A673 (cell line): ENCODE results near the gene CAMK1D. TPM values are rescaled to one million over a fixed set of nuclear protein-coding genes. Genes with fewer than 3 reads are reported as not detected.

Experiments used
- BruUV-seq: library from RNA; stranded (reverse); fragments of 400-500 nt; replicated peaks from 2 replicates; lab custom pipeline; 2021; lab: Mats Ljungman, UMichigan
- CTCF ChIA-PET: fragments of 300-600 bp; sonication (Branson Sonifier 250); formaldehyde crosslinking; loops from one replicate; lab custom pipeline; 2022; ENCODE audit warnings: antibody characterized with exemption; lab: Charles Lee
- POLR2A ChIA-PET: fragments of 300-600 bp; sonication (Branson Sonifier 250); formaldehyde crosslinking; loops from one replicate; lab custom pipeline; 2022; ENCODE audit warnings: antibody characterized with exemption; ENCODE audit not compliant: low non-redundant PET; lab: Charles Lee
- DNase-seq: peaks from one replicate; pipeline ENCODE4 v3.0.0-alpha.2; 2015; ENCODE audit warnings: low spot score
- H3K27ac ChIP-seq: fragments of 200-600 bp; sonication (generic); 2 replicates; pipeline ENCODE4 v1.5.1; 2016; ENCODE audit warnings: mixed run types, low read depth, mild to moderate bottlenecking, mixed read lengths, antibody characterized with exemption, low read length; ENCODE audit not compliant: poor library complexity, severe bottlenecking
- H3K27me3 ChIP-seq: fragments of 200-600 bp; sonication (generic); replicated peaks from 2 replicates; pipeline ENCODE4 v1.6.1; 2017; ENCODE audit warnings: mixed run types, low read depth, mild to moderate bottlenecking, mixed read lengths, antibody characterized with exemption, low read length; ENCODE audit not compliant: insufficient read depth, poor library complexity
- H3K36me3 ChIP-seq: fragments of 200-600 bp; sonication (generic); 2 replicates; pipeline ENCODE4 v1.6.1; 2016; ENCODE audit warnings: mixed run types, mild to moderate bottlenecking, mixed read lengths, antibody characterized with exemption, low read length; ENCODE audit not compliant: insufficient read depth, poor library complexity, severe bottlenecking
- H3K4me1 ChIP-seq: fragments of 200-600 bp; sonication (generic); 2 replicates; pipeline ENCODE4 v1.6.1; 2017; ENCODE audit warnings: mixed run types, mild to moderate bottlenecking, mixed read lengths, antibody characterized with exemption, low read length; ENCODE audit not compliant: insufficient read depth, poor library complexity, severe bottlenecking
- H3K4me3 ChIP-seq: fragments of 200-600 bp; sonication (generic); 2 replicates; pipeline ENCODE4 v1.5.1; 2016; ENCODE audit warnings: low read depth, mixed run types, mild to moderate bottlenecking, mixed read lengths, low read length; ENCODE audit not compliant: poor library complexity, severe bottlenecking
- H3K9me3 ChIP-seq: fragments of 200-600 bp; sonication (generic); 2 replicates; pipeline ENCODE4 v1.6.1; 2016; ENCODE audit warnings: mixed run types, low read depth, mild to moderate bottlenecking, mixed read lengths, antibody characterized with exemption, low read length; ENCODE audit not compliant: poor library complexity, severe bottlenecking
- CTCF ChIP-seq: fragments of 300-800, 200-600 bp; sonication (generic); conservative IDR thresholded peaks from 2 replicates; pipeline ENCODE4 v1.5.1; 2017; ENCODE audit warnings: low read depth, mild to moderate bottlenecking, antibody characterized with exemption, low read length, moderate library complexity, mixed read lengths
- EZH2 ChIP-seq: fragments of 200-600 bp; sonication (generic); IDR thresholded peaks from 2 replicates; pipeline ENCODE4 v1.6.1; 2017; ENCODE audit warnings: borderline replicate concordance, low read depth, mild to moderate bottlenecking, mixed read lengths, antibody characterized with exemption, low read length; ENCODE audit not compliant: poor library complexity, severe bottlenecking
- intact Hi-C: fragments of 100-400 bp; cut with micrococcal nuclease; formaldehyde crosslinking; loops from one replicate; pipeline ENCODE4 v1.10.0; 2022; ENCODE audit not compliant: unreplicated experiment
- total RNA-seq: library from RNA; stranded (reverse); gene quantifications from 2 replicates; pipeline ENCODE4 v1.2.3, GENCODE V29; 2021

The CAMK1D gene
- total RNA-seq, 1 experiment from 2014 or later: 23.7 TPM

- Histone ChIP-seq H3K4me1 (peaks cover 35% of the 10 kb centered on the region), H3K36me3 (no peaks in the 10 kb centered on the region), H3K27me3 (no peaks in the 10 kb centered on the region), H3K27ac (no peak overlapping the region), H3K9me3 (no peaks in the 10 kb centered on the region), H3K4me3 (no peak overlapping the region)
- DNase-seq: no peak
- intact Hi-C loops: no loop called here
- POLR2A ChIA-PET: interaction anchor here (0.6 kb wide), 1 partner anchor 119 kb away, joined by 6 read pairs; no protein-coding TSS in a partner anchor
- CTCF ChIA-PET: no interaction called here
- no TSS peak for BruUV-seq
- TF ChIP-seq EZH2: no peak
- TF ChIP-seq CTCF: no peak
Measured at GRCh38 chr10:12501841-12502525, 152.6 kb downstream of the CAMK1D start.

- CTCF ChIA-PET: no interaction called here
- Histone ChIP-seq H3K4me3 (no peak overlapping the region), H3K27me3 (no peaks in the 10 kb centered on the region), H3K4me1 (peaks cover 39% of the 10 kb centered on the region), H3K9me3 (no peaks in the 10 kb centered on the region), H3K27ac (no peak overlapping the region), H3K36me3 (no peaks in the 10 kb centered on the region)
- intact Hi-C loops: no loop called here
- TF ChIP-seq CTCF (0 out of 2 replicates have a peak, but pooled peaks have one; percentile 7), EZH2 (no peak)
- POLR2A ChIA-PET: no interaction called here
- DNase-seq: no peak
- BruUV-seq: no TSS peak
Measured at GRCh38 chr10:12502526-12503274, 153.4 kb downstream of the CAMK1D start.

GRCh38 chr10:12503311-12503710 lies 154.0 kb downstream of the CAMK1D start:
- no peak for TF ChIP-seq CTCF
- TF ChIP-seq EZH2: no peak
- H3K27ac ChIP-seq: no peak overlapping the region
- no peaks in the 10 kb centered on the region for H3K36me3 ChIP-seq
- peaks cover 39% of the 10 kb centered on the region for H3K4me1 ChIP-seq
- ChIA-PET POLR2A (no interaction called here), CTCF (no interaction called here)
- no peak overlapping the region for H3K4me3 ChIP-seq
- BruUV-seq: no TSS peak
- intact Hi-C loops: no loop called here
- H3K9me3 ChIP-seq: no peaks in the 10 kb centered on the region
- no peak for DNase-seq
- H3K27me3 ChIP-seq: no peaks in the 10 kb centered on the region
